Central memory CD8-positive, alpha-beta T cell (primary cell): ENCODE measurements around the gene GUCY2D.
"Not testable (repeated sequence)": the region's sequence is repeated elsewhere in the genome, so short reads cannot be mapped to it uniquely, and the experiment has no call there.

Experiments
- ATAC-seq: fragments of 150-1000 bp; cut with Tn5 transposase; replicated peaks from 2 replicates; pipeline ENCODE4 v1.10.0; 2022; ENCODE audit warnings: mild to moderate bottlenecking, moderate FRiP score, moderate number of reproducible peaks; ENCODE audit not compliant: poor library complexity, severe bottlenecking; ENCODE audit errors: extremely low read depth
- DNase-seq, 2 donors: peaks; one replicate each; pipeline ENCODE4 v3.0.0; 2021; ENCODE audit warnings: low spot score in 2 of 2
- H3K27ac Mint-ChIP-seq: one replicate; pipeline ENCODE4 v1.8.0; 2022; ENCODE audit warnings: low read depth, mild to moderate bottlenecking, moderate library complexity, mixed read lengths
- H3K27me3 Mint-ChIP-seq: one replicate; pipeline ENCODE4 v1.8.0; 2022; ENCODE audit warnings: mixed read lengths
- H3K36me3 Mint-ChIP-seq: one replicate; pipeline ENCODE4 v1.8.0; 2022; ENCODE audit warnings: mild to moderate bottlenecking, moderate library complexity, mixed read lengths; ENCODE audit not compliant: insufficient read depth
- H3K4me1 Mint-ChIP-seq: one replicate; pipeline ENCODE4 v1.8.0; 2022; ENCODE audit warnings: mixed read lengths
- H3K4me3 Mint-ChIP-seq: one replicate; pipeline ENCODE4 v1.8.0; 2022; ENCODE audit warnings: mild to moderate bottlenecking, moderate library complexity, mixed read lengths
- H3K9me3 Mint-ChIP-seq: one replicate; pipeline ENCODE4 v1.8.0; 2022; ENCODE audit warnings: mixed read lengths

The GUCY2D gene

DNA sequence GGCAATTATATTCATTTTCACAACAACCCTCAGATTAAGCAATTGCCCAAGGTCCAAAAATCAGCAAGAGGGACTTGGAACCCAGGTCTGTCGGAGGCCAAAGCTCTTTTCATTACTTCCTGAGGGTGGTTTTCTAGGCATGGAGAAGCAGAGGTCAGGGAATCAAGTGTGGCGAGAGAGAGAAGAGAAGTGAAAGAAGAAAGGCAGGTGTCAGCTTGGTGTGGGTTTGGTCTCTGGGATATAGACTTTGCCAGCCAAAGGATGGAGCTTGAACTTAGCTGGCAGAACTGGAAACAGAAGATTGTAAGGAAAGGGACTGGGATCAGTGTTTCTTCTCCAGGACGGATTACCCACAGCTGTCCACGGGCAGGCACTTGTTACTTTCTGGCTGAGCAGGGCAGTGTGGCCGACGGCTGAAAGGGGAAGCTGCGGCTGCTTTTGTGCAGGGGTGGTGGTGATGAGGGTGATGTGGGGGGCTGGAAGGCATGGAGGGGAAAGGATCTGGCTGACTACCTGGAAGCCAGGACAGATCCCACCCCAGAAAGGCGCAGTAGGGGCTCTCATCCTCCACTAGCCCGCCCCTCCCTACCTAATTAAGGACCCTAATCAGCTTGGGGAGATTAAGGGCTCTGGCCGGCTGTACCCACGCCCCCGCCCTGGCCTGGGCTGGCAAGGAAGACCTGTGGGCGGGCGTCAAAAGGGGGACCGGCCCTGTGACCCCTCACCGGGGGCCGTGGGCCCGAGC, at the start of gene GUCY2D:
GUCY2D (plus strand) TSS at position 640 of the 745 bp plus-strand sequence. CDS start 433 bp downstream, outside the sequence.
- peak within 1 kb of the TSS; percentile 39 for H3K4me3 Mint-ChIP-seq
- H3K4me1 Mint-ChIP-seq, result peaks cover 7% of the 10 kb centered on the region
- H3K27me3 Mint-ChIP-seq, result peaks cover 74% of the 10 kb centered on the region
- DNase-seq (no peak), ATAC-seq (no peak)
- H3K27ac Mint-ChIP-seq, result no peak within 1 kb of the TSS
- no peaks in the 10 kb centered on the region for H3K9me3 Mint-ChIP-seq
- H3K36me3 Mint-ChIP-seq, result no peaks in the 10 kb centered on the region

DNA sequence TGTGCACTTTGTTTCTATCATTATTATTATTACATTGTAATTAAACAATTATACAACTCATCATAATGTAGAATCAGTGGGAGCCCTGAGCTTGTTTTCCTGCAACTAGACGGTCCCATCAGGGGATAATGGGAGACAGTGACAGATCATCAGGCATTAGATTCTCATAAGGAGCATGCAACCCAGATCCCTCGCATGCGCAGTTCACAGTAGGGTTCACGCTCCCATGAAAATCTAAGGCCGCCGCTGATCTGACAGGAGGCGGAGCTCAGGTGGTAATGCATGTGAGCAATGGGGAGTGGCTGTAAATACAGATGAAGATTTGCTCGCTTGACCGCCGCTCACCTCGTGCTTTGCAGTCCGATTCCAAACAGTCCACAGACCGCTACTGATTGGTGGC, 49.1 kb upstream of the GUCY2D start:
- H3K4me1 Mint-ChIP-seq, H3K9me3 Mint-ChIP-seq, H3K27ac Mint-ChIP-seq, H3K27me3 Mint-ChIP-seq, H3K36me3 Mint-ChIP-seq, H3K4me3 Mint-ChIP-seq, ATAC-seq, DNase-seq: not testable (repeated sequence)

DNA sequence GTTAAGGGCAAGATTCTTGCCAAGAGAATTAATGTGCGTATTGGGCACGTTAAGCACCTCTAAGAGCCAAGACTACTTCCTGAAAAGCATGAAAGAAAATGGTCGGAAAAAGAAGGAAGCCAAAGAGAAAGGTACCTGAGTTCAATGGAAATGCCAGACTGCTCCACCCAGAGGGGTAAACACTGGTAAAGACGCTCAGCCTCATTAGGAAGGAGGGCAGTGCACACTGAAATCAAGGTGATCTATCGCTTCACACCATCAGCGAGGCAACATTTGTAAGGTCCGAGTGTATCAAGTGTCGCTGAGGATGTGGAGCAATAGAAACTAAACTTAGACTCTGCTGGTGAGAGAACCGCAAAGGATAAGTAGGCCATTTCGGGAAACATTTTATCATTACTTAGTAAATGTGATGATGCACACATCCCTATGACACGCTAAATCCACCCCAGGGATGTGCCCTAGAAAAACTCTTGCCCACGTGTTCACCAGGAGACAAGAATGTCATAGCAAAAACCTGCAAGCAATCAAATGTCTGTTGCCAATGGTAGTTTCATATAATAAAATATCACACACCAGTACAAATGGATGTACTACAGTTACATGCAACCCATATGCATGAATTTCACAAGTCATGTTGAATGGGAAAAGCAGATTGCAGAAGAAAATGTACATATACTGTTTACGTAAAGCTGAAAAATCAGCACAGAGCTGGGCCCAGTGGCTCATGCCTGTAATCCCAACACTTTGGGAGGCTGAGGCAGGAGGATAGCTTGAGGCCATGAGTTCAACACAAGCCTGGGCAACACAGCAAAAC, 46.8 kb upstream of the GUCY2D start:
- Mint-ChIP-seq H3K27ac (no peak overlapping the region), H3K9me3 (no peaks in the 10 kb centered on the region), H3K4me3 (no peak overlapping the region), H3K4me1 (peaks cover 5% of the 10 kb centered on the region), H3K27me3 (peaks cover 9% of the 10 kb centered on the region), H3K36me3 (peaks cover 1% of the 10 kb centered on the region)
- no peak for DNase-seq
- ATAC-seq, result no peak

- no peak overlapping the region for H3K27ac Mint-ChIP-seq
- H3K4me3 Mint-ChIP-seq, result no peak overlapping the region
- H3K36me3 Mint-ChIP-seq, result peaks cover under 1% of the 10 kb centered on the region
- no peaks in the 10 kb centered on the region for H3K9me3 Mint-ChIP-seq
- H3K4me1 Mint-ChIP-seq, result peaks cover 3% of the 10 kb centered on the region
- DNase-seq (no peak), ATAC-seq (no peak)
- H3K27me3 Mint-ChIP-seq, result peaks cover 17% of the 10 kb centered on the region
Measured at GRCh38 chr17:7956228-7956965, 46.0 kb upstream of the GUCY2D start.

- Mint-ChIP-seq H3K4me1 (no peaks in the 10 kb centered on the region), H3K4me3 (no peak overlapping the region), H3K27me3 (peaks cover 24% of the 10 kb centered on the region), H3K36me3 (no peaks in the 10 kb centered on the region), H3K27ac (no peak overlapping the region), H3K9me3 (no peaks in the 10 kb centered on the region)
- ATAC-seq (no peak), DNase-seq (no peak)
Measured at GRCh38 chr17:7959503-7960253, 42.7 kb upstream of the GUCY2D start.

DNA sequence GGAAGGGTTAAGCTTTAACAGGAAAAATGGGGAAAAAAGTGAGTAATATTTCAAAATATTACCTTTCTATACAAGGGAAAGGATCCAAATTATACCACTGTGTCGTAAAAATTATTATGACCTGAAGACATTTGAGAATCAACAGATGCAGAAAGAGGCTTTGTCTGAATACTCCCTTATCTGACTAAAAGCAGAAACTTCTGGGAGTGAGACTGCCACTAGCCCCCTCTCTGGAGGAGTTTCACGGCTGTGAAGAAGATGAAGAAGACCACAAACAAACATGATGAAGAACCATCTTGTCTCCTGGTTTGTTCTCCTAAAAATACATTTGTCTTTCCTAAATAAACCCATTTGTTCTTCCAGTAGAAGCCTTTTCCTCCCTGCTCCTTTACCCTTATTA, 41.0 kb upstream of the GUCY2D start:
- no peaks in the 10 kb centered on the region for H3K36me3 Mint-ChIP-seq
- H3K27me3 Mint-ChIP-seq, result peaks cover 25% of the 10 kb centered on the region
- no peak overlapping the region for H3K27ac Mint-ChIP-seq

DNA sequence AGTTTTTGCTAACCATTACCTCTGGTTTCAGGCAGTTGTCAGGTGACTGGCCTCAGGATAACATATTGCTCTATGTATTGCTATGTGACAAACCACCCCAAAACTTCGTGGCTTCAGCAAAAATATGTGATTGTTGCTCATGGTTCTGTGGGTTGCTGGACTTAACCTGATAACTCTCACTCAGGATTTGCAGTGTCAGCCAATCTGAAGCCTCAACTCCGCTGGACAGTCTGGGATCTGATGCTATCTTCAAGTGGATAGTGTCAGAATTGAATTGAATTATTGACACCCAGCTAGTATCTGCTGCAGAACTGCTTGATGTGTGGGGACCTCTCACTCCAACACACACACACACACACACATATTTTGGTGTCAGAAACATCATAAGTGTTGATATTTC, 34.7 kb upstream of the GUCY2D start:
- Mint-ChIP-seq H3K27ac (no peak overlapping the region), H3K4me1 (no peaks in the 10 kb centered on the region), H3K27me3 (peaks cover 23% of the 10 kb centered on the region), H3K9me3 (no peaks in the 10 kb centered on the region), H3K36me3 (no peaks in the 10 kb centered on the region), H3K4me3 (no peak overlapping the region)
- no peak for ATAC-seq
- DNase-seq, result no peak

More for the DNA sequence above, 41.0 kb upstream of the GUCY2D start:
- ATAC-seq (no peak), DNase-seq (no peak)
- H3K9me3 Mint-ChIP-seq, result no peaks in the 10 kb centered on the region
- H3K4me1 Mint-ChIP-seq, result no peaks in the 10 kb centered on the region
- no peak overlapping the region for H3K4me3 Mint-ChIP-seq

- peaks cover 4% of the 10 kb centered on the region for H3K9me3 Mint-ChIP-seq
- H3K27me3 Mint-ChIP-seq, result peaks cover 37% of the 10 kb centered on the region
- ATAC-seq (no peak), DNase-seq (no peak)
- no peaks in the 10 kb centered on the region for H3K4me1 Mint-ChIP-seq
- no peaks in the 10 kb centered on the region for H3K36me3 Mint-ChIP-seq
- H3K4me3 Mint-ChIP-seq, result no peak overlapping the region
- H3K27ac Mint-ChIP-seq, result no peak overlapping the region
Measured at GRCh38 chr17:7969433-7969832, 33.0 kb upstream of the GUCY2D start.

- ATAC-seq (no peak), DNase-seq (no peak)
- Mint-ChIP-seq H3K9me3 (peaks cover 11% of the 10 kb centered on the region), H3K27me3 (peaks cover 54% of the 10 kb centered on the region), H3K36me3 (no peaks in the 10 kb centered on the region), H3K4me1 (no peaks in the 10 kb centered on the region), H3K4me3 (no peak overlapping the region), H3K27ac (no peak overlapping the region)
Measured at GRCh38 chr17:7971651-7972050, 30.8 kb upstream of the GUCY2D start.

- no peaks in the 10 kb centered on the region for H3K36me3 Mint-ChIP-seq
- no peak overlapping the region for H3K4me3 Mint-ChIP-seq
- no peak for ATAC-seq
- H3K4me1 Mint-ChIP-seq, result no peaks in the 10 kb centered on the region
- DNase-seq, result no peak
- no peak overlapping the region for H3K27ac Mint-ChIP-seq
- H3K9me3 Mint-ChIP-seq, result peaks cover 11% of the 10 kb centered on the region
- peaks cover 54% of the 10 kb centered on the region for H3K27me3 Mint-ChIP-seq
Measured at GRCh38 chr17:7972131-7972785, 30.2 kb upstream of the GUCY2D start.

DNA sequence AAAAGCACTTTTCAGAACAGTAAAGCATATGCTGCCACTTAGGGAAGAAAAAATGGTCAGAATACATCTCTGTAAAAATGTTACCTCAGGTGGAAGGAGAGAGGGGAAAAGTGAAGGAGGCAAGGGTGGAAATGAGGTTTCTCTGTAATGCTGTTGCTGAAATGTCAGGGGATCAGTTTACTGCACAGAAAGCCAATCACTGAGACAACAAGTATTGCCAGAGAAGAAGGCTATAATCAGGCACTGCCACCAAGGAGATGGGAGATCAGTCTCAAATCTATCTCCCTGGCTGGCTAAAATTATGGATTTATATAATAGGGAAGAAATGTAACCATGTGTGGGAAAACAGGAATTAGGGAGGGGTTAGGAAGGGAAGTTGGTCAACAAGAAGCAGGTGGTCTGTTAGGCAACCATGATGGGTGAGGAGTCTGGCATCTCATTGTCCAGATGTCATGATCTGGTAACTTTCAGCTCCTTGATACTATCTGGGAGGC, 27.7 kb upstream of the GUCY2D start:
- Mint-ChIP-seq H3K4me1 (no peaks in the 10 kb centered on the region), H3K27me3 (peaks cover 62% of the 10 kb centered on the region), H3K9me3 (peaks cover 11% of the 10 kb centered on the region), H3K27ac (no peak overlapping the region), H3K36me3 (no peaks in the 10 kb centered on the region), H3K4me3 (no peak overlapping the region)
- DNase-seq (no peak), ATAC-seq (no peak)
